Dermis microvascular lymphatic vessel endothelial cell (primary cell): ENCODE results near the gene SLC6A9. TPM values are rescaled to one million over a fixed set of nuclear protein-coding genes. Genes with fewer than 3 reads are reported as not detected.

Experiments
- DNase-seq, 2 donors: peaks; one replicate each; pipeline versions ENCODE4 v3.0.0 to v3.0.0-alpha.2; 2010; ENCODE audit warnings: low read depth in 2 of 2
- total RNA-seq: library from RNA; depleted of rRNA; stranded (reverse); fragments of >200 nt; gene quantifications from 2 replicates; pipeline ENCODE4 v1.2.1, GENCODE V29; 2014

The SLC6A9 gene
- total RNA-seq, 1 donor from 2014 or later, result 0.13 TPM

DNA sequence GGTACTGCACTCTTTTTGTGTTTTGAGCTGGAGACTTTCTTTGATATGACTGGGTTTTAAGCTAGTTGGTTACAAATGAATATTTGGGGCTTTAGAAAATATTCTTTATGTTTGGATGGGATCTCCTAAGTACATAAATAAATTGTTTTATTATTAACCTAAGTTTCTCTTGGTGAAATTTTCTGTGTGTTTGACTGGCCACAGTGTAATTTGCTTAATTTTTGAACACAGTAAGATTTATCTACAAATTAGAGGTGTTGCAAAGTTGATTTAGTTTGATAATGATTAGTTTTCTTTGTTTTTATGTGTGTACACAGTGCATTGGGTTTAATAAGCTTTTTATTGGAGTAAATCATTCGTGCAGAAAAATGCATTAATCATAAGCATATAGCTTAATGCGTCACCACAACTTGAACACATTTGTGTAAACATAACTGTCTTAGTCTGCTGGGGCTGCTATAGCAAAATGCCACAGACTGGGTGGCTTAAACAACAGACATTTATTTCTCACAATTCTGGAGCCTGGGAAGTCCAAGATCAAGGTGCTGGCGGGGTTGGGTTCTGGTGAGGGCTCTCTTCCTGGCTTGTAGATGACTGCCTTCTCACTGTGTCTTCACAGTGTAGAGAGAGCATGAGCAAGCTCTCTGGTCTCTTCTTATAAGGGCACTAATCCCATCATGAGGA is 17.4 kb upstream of the SLC6A9 start:
- DNase-seq, result peak in 1 of 2 donors; percentile 38

- no peak for DNase-seq
These were observed 15.9 kb upstream of the SLC6A9 start for GRCh38 chr1:44047131-44047530.

GRCh38 chr1:44045064-44045463 is 13.8 kb upstream of the SLC6A9 start:
- DNase-seq, result no peak

GRCh38 chr1:44044071-44044801 is 13.0 kb upstream of the SLC6A9 start:
- no peak for DNase-seq

GRCh38 chr1:44043176-44044070 is 12.2 kb upstream of the SLC6A9 start:
- no peak for DNase-seq

GRCh38 chr1:44040846-44041245 is 9.6 kb upstream of the SLC6A9 start:
- DNase-seq, result no peak

GRCh38 chr1:44040418-44040817 is 9.2 kb upstream of the SLC6A9 start:
- no peak for DNase-seq

- DNase-seq, result no peak
These were observed 7.8 kb upstream of the SLC6A9 start for GRCh38 chr1:44038876-44039657.

- DNase-seq, result no peak
These were observed 5.9 kb upstream of the SLC6A9 start for GRCh38 chr1:44037154-44037553.

GRCh38 chr1:44036409-44037139 is 5.3 kb upstream of the SLC6A9 start:
- DNase-seq, result peak; percentile 54 to 78

DNA sequence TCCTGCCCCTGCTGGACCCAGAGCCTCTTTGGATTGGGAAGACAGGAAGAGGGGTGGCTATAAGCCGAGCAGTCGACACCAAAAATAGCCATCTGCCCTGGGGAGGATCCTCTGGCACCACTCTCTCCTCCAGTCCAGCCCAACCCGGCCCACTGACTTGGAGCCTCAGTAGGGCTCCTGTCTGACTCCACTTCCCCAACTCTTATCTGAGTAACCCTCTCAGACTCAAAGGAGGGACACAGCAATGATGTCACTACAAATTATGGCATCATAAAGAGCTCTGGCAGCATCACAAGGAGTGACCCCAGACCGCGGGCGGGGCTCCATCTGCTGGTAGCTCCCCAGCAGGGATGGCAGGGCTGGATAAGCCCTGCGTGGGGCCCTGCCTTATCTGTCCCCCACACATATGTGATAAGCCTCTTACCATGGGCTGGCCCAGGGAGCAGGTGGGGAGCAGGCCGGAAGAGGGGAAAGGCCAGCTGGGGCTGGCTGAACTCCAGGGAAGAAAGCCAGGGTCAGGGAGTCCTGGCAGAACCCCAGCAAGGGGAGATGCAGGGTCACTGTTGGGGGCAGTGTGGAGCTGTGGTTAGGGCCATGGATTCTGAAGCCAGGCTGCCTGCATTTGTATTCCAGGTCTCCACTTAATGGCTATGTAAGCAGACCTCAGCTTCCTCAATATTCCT is 4.6 kb upstream of the SLC6A9 start:
- DNase-seq, result no peak

- no peak for DNase-seq
These were observed 3.9 kb upstream of the SLC6A9 start for GRCh38 chr1:44034976-44035716.

GRCh38 chr1:44034423-44034822 is 3.2 kb upstream of the SLC6A9 start:
- no peak for DNase-seq

- DNase-seq, result no peak
These were observed 2.5 kb upstream of the SLC6A9 start for GRCh38 chr1:44033756-44034155.

- DNase-seq, result no peak
These were observed 1.8 kb upstream of the SLC6A9 start for GRCh38 chr1:44033041-44033575.

- no peak for DNase-seq
These were observed 1.0 kb upstream of the SLC6A9 start for GRCh38 chr1:44032170-44032790.

GRCh38 chr1:44030605-44031251 is 534 bp downstream of the SLC6A9 start:
- DNase-seq, result peak in 1 of 2 donors; percentile 63
